Neural cell (in vitro differentiated cells): Measurements from ENCODE around the gene UMOD.

Experiments used
- EP300 ChIP-seq: fragments of 450-650 bp; conservative IDR thresholded peaks from 2 replicates; pipeline ENCODE4 v1.6.1; 2014; ENCODE audit warnings: antibody characterized with exemption, mild to moderate bottlenecking, moderate library complexity; ENCODE audit not compliant: poor library complexity, severe bottlenecking
- POLR2AphosphoS5 ChIP-seq: IDR thresholded peaks from 2 replicates; pipeline ENCODE4 v1.6.1; 2012
- TF ChIP-seq, protein P1 (sequence below): fragments of 450-650 bp; IDR thresholded peaks from 2 replicates; pipeline ENCODE4 v1.5.1; 2014; ENCODE audit warnings: antibody characterized with exemption, mild to moderate bottlenecking, moderate library complexity; ENCODE audit not compliant: poor library complexity, severe bottlenecking

DNA sequence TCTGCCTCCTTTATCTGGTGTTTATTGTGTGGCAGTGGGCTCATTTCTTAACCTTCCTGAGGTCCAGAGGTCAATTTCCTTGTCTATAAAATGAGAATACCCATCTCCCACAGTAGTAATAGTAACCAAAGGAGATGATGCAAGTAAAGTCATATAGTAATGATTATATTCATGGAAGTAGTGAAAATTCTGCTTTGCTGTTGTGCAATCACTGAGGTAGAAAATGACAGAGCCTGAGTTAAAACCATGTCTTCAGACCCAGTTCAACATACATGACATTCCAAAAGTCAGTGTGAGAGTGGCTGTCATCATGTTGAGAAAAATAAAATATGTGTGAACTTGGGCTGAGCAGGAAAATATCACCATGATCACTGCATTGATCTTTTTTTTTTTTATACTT lies 864 bp upstream of the UMOD start:
- TF ChIP-seq, protein P1, sequence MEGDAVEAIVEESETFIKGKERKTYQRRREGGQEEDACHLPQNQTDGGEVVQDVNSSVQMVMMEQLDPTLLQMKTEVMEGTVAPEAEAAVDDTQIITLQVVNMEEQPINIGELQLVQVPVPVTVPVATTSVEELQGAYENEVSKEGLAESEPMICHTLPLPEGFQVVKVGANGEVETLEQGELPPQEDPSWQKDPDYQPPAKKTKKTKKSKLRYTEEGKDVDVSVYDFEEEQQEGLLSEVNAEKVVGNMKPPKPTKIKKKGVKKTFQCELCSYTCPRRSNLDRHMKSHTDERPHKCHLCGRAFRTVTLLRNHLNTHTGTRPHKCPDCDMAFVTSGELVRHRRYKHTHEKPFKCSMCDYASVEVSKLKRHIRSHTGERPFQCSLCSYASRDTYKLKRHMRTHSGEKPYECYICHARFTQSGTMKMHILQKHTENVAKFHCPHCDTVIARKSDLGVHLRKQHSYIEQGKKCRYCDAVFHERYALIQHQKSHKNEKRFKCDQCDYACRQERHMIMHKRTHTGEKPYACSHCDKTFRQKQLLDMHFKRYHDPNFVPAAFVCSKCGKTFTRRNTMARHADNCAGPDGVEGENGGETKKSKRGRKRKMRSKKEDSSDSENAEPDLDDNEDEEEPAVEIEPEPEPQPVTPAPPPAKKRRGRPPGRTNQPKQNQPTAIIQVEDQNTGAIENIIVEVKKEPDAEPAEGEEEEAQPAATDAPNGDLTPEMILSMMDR = no peak
- TF ChIP-seq EP300 (no peak), POLR2AphosphoS5 (no peak)
